Right ventricle myocardium superior (tissue), 1 donor: ENCODE data around the gene FHIP1A. TPM values are rescaled to one million over a fixed set of nuclear protein-coding genes. Genes with fewer than 3 reads are reported as not detected.
"Not testable (repeated sequence)": the region's sequence is repeated elsewhere in the genome, so short reads cannot be mapped to it uniquely, and the experiment has no call there.

Experiments
- ATAC-seq: fragments of 200-7000 bp; cut with Tn5 transposase; one replicate; pipeline ENCODE4 v1.9.1; 2020; ENCODE audit warnings: mild to moderate bottlenecking; ENCODE audit not compliant: poor library complexity
- DNase-seq: peaks from one replicate; pipeline ENCODE4 v3.0.0-alpha.2; 2020
- intact Hi-C: fragments of 100-400 bp; cut with DNase I; formaldehyde crosslinking; loops from one replicate; pipeline ENCODE4 v1.11.2; 2022
- long read RNA-seq: library from polyadenylated mRNA; unstranded; transcript quantifications from one replicate; pipeline ENCODE4 v2.0.0, GENCODE V29; 2021
- total RNA-seq: library from RNA; stranded (reverse); fragmentation: NEBNext Ultra II Directional; extraction: Animal tissue kit (Norgen Biotek cat#: 25700); gene quantifications from one replicate; pipeline ENCODE4 v1.2.1, GENCODE V29; 2021
- donor health status: DM: no; HTN: yes; CAD: no; lungs with severe emphysema.

FHIP1A gene
- total RNA-seq, result 16.8 TPM
- long read RNA-seq, full-length matches to known transcripts, result 1 of 4 reads
- long read RNA-seq, partial matches to known transcripts, result 3 of 4 reads
- long read RNA-seq, other reads (novel, unspliced or antisense), result 0 of 4 reads

DNA sequence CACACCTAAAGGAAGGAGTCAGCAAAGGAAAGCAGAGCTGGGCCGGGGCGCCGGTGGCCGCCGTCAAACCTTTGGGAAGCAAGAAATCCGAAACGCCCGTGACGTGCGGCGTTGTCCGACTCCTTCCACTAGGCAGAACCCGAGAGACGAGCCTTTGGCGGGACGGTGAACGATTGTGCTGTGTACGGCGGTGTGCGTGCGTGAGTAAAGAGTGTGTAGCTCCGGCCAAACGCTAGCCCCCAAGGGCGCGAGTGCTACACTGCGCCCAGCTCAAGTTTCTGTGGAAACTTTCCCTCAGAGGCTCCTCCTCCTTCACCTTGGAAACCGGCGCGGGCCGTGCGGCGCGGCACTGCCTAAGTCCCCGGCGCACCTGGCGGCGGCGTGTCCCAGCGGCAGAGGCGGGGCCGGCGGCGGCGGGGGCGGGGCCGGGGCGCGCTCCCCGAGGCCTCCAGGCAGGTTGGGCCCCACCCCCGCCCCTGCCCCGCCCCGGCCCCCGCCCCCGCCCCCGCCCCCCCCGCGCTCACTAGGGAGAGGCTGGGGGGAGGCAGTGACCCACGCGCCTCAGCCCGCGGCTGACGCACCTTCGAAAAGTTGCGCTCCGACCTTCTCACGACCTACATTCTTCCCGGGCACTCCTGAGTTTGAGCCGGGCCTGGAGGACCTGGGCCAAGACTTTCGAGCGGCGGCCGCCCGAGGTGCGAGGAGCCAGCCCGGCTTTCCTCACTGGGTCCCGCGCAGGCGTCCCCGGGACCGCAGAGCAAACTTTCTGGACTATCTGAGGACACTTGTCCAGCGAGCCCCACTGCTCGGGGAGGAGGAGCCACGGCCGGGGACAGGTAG lies at the start of gene FHIP1A:
Gene FHIP1A (plus strand): TSS at position 547 of the 840 bp plus-strand sequence. CDS start 157,084 bp downstream, outside the sequence.
- intact Hi-C loops, result no loop called here
- ATAC-seq, result peak; percentile 89

DNA sequence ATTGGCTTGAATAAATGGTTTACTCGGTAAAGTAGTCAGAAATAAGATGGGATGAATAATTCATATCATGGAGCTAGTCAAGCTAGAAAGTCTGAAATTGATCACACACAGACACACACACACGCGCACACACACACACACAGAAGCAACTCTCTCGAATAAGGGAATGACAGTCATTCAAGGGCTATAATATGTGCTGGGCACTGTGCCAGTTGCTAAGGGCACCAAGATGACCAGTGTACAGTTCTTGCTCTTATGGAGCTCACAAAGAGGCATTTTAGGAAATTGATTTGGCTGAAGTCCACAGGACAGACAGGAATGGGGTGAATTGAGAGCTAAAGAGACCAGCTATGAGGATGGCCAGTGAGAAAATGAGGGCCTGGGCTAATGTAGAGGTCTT lies 49.4 kb upstream of the FHIP1A start:
- DNase-seq (no peak), ATAC-seq (no peak)
- intact Hi-C loops, result no loop called here

More for the DNA sequence above, at the start of gene FHIP1A:
- peak; percentile 76 for DNase-seq

DNA sequence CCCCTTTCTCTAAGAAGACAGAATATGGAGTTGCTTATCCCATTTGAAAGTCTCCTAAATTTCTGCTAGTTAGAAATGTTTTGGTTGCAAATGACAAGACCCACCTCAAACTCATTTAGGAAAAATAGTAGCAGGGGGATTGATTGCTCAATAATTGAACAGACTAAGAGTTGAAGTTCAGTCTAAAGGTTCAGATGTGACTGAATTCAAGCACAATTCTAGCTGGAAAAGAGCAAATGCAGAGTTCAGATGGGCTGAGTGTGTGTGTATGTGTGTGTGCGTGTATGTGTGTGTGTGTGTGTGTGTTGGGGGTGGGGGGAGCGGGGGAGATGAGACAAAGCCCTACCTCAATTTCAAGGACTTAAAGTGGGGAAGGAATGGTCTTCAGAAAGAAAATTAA lies 47.9 kb upstream of the FHIP1A start:
- ATAC-seq, result no peak
- no peak for DNase-seq
- intact Hi-C loops, result loop anchor here (5.0 kb wide), 2 partner anchors 84 to 249 kb away; partner anchors contain the start of gene PRSS48

DNA sequence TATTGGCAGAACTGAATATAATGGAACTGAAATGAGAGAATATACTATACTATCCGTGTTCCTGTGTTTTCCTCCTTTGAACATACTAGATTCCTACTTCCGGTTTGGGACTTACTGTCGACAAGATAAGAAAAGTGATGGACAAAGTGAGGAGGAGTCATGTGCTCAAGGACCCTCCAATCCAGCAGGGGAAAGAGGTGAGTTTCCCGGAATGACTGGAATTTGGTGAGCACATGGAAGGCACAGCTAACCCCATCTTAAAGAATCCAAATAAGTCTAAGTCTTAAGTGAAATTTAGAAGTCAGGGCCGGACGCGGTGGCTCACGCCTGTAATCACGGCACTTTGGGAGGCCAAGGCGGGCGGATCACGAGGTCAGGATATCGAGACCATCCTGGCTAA lies 47.0 kb upstream of the FHIP1A start:
- DNase-seq (no peak), ATAC-seq (no peak)
- intact Hi-C loops, result loop anchor here (5.0 kb wide), 2 partner anchors 85 to 250 kb away; partner anchors contain the start of gene PRSS48

DNA sequence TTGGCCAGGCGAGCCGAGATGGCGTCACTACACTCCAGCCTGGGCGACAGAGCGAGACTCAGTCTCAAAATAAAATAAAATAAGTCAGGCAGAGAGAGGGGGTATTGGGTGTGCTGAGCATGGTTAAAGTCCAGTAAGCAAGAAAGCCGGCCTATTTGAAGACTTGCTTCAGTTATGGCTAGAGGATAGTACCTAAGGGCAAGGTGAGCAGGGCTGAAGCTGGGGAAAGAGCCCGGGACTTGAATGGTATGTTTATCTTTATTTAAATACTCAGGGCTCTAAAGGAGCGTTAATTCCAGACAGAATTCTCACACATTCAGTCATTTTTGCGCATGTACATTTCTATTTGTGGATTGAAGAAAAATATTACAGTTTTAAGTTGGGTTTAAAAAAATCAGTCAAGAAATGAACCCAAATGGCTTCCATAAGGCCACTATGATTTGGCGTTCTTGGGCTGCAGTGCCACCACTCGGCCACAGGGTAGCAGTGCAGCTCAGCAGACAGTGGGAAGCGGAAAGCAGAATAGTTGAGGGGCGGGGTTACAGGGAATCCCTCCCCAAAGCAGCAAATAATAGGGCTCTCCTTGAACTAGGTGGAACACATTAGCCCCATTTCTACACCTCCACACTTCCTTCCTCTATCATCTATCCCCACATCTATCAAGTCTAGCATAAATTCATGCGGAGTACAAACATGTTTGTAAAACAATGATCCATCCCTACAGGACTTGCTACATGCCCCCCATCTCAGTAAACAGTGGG lies 46.4 kb upstream of the FHIP1A start:
- peak; percentile 99 for ATAC-seq
- intact Hi-C loops, result loop anchor here (5.0 kb wide), 2 partner anchors 85 to 250 kb away; partner anchors contain the start of gene PRSS48
- peak; percentile 82 for DNase-seq

DNA sequence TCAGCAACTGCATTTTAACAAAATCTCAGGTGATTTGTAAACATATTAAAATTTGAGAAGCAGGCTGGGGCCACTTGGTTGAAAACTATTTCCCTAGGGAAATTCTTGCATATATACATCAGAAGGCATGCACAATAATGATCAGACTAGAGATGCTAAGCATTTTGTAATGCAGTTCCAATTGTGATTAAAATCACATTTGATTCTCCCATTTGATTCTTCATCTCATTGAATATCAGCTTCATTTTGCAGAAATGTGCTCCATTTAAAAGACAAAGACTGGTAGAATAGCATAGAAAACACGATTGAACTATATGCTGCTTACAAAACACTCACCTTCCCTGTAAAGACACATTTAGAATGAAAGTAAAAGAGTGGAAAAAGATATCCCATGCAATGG lies 32.4 kb upstream of the FHIP1A start:
- DNase-seq (no peak), ATAC-seq (no peak)
- intact Hi-C loops, result no loop called here

DNA sequence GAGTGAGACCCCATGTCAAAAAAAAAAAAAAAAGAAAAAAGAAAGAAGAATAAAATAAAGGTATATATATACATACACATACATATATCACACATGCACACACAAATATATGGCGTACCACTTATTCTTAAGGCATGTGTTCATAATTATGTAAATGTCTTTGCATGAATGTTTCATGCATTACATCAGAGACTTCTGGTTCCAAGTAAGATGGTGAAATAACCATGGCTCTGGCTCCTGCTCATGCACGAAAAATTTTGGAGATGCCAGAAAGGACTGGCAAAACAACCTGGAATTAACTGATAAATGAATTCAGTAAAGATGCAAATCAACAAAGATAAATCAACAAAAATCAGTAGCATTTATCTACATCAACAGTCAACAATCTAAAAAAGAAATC lies 19.7 kb upstream of the FHIP1A start:
- DNase-seq, result no peak
- no peak for ATAC-seq
- intact Hi-C loops, result no loop called here

DNA sequence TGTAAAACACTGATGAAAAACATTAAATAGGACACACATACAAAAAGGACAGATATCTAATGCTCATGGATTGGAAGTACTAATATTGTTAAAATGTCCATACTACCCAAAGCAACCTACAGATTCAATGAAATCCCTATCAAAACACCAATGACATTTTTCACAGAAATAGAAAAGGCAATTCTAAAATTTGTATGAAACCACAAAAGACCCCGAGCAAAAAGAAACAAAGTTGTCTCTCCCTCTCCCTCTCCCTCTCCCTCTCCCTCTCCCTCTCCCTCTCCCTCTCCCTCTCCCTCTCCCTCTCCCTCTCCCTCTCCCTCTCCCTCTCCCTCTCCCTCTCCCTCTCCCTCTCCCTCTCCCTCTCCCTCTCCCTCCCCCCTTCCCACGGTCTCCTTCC lies 19.2 kb upstream of the FHIP1A start:
- DNase-seq, ATAC-seq, intact Hi-C loops: not testable (repeated sequence)

DNA sequence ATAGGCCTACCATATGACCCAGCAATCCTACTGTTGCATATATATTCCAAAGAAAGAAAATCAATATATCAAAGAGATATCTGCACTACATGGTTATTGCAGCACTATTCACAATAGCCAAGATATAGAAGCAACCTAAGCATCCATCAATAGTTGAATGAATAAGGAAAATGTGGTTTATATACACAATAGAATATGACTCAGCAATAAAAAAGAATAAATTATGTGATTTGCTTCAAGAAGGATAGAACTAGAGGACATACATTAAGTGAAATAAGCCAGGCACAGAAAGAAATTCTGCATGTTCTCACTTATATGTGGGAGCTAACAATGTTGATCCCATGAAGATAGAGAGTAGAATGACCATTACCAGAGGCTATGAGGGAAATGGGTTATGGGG lies 13.1 kb upstream of the FHIP1A start:
- ATAC-seq, result no peak
- DNase-seq, result no peak
- intact Hi-C loops, result no loop called here

DNA sequence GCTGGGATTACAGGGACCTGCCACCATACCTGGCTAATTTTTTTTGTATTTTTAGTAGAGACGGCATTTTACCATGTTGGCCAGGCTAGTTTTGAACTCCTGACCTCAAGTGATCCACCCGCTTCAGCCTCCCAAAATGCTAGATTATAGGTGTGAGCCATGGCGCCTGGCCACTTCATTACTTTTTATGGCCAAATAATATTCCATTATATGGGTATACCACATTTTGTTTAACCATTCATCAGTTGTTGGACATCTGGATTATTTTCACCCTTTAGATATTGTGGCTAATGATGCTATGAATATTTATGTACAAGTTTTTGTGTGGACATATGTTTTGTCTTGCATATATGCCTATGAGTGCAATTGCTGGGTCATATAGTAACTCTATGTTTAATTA lies 8.6 kb upstream of the FHIP1A start:
- ATAC-seq (no peak), DNase-seq (no peak)
- intact Hi-C loops, result no loop called here

DNA sequence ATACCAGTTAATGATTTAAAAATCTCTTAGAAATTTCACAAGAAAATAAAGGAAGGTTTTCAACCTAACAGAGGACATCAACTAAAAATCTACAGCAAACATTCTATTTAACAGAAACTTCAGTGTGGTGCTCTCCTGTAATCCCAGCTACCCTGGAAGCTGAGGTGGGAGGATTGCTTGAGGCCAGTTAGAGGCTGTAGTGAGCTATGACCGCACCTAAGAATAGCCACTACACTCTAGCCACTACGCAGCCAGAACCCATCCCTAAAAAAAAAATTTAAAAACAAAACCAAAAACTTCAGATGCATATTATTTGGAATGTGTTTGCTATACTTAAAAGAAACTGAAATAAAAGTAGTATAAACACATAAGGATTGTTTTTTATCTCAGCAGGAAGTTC lies 7.2 kb upstream of the FHIP1A start:
- no peak for DNase-seq
- ATAC-seq, result no peak
- intact Hi-C loops, result no loop called here

DNA sequence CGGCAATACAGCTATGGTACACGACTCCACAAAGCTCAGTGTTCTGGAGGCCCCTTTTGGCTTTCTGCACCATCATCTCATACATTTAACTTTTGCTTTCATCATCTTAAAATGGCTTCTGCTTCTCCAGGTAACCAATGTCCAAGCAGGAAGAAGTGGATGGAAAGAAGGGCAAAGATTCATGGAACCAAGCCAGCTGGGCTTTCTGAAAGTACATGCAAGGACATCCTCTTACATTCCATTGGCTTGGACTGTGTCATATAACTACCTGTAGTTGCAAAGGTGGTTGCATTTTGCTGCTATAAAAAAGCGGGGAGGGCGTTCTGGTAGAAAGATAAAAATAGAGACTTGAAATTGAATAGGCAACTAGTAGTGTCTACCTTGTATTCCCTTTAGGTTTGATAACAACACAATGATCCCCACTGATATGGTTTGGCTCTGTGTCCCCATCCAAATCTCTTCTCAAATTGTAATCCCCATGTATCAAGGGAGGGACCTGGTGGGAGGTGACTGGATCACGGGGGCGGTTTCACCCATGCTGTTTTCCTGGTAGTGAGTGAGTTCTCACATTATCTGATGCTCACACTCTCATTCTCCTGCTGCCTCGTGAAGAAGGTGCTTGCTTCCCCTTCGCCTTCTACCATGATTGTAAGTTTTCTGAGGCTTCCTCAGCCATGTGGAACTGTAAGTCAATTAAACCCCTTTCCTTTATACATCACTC lies 6.7 kb upstream of the FHIP1A start:
- ATAC-seq, result no peak
- no peak for DNase-seq
- intact Hi-C loops, result no loop called here

DNA sequence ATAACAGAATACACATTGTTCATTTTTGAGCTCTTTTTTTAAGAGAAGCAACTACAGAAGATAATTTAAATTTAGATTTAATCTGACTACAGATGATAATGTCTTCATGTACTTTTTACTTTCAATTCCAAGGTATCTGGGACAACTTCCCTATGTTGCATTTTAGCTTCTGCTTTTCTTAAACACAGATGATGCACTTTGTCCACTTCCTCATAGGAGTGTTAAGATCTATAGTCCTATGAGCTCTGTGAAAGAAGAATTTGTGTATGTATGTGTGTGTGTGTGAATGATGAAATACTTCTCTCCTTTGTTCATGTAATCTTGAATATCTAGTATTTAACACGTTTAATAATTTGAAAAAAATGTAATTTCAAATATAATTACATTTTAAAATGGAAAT lies 5.3 kb upstream of the FHIP1A start:
- DNase-seq, result no peak
- intact Hi-C loops, result no loop called here
- no peak for ATAC-seq

DNA sequence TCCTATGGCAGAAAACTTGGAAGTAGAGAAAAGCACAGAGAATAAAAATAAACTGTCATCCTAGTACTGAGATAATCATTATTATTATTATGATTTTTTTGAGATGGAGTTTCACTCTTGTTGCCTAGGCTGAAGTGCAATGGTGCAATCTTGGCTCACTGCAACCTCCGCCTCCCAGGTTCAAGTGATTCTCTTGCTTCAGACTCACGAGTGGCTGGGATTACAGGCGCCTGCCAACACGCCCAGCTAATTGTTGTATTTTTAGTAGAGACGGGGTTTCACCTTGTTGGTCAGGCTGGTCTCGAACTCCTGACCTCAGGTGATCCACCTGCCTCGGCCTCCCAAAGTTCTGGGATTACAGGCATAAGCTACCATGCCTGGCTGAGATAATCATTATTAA lies 4.2 kb upstream of the FHIP1A start:
- DNase-seq, ATAC-seq, intact Hi-C loops: not testable (repeated sequence)

DNA sequence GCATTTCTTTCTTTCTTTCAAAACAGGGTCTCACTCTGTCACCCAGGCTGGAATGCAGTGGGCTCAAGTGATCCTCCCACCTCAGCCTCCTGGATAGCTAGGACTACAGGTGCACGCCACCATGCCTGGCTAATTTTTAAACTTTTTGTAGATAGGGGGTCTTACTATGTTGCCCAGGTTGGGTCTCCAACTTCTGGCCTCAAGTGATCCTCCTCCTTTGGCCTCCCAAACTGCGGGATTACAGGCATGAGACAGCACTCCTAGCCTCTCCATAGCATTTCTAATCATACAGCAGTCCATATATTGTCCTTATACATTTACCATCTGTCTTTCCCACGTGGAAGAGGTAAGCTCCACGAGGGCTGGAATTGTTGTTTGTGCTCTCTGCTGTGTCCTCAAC lies 2.0 kb upstream of the FHIP1A start:
- ATAC-seq (no peak), DNase-seq (no peak)
- intact Hi-C loops, result no loop called here

DNA sequence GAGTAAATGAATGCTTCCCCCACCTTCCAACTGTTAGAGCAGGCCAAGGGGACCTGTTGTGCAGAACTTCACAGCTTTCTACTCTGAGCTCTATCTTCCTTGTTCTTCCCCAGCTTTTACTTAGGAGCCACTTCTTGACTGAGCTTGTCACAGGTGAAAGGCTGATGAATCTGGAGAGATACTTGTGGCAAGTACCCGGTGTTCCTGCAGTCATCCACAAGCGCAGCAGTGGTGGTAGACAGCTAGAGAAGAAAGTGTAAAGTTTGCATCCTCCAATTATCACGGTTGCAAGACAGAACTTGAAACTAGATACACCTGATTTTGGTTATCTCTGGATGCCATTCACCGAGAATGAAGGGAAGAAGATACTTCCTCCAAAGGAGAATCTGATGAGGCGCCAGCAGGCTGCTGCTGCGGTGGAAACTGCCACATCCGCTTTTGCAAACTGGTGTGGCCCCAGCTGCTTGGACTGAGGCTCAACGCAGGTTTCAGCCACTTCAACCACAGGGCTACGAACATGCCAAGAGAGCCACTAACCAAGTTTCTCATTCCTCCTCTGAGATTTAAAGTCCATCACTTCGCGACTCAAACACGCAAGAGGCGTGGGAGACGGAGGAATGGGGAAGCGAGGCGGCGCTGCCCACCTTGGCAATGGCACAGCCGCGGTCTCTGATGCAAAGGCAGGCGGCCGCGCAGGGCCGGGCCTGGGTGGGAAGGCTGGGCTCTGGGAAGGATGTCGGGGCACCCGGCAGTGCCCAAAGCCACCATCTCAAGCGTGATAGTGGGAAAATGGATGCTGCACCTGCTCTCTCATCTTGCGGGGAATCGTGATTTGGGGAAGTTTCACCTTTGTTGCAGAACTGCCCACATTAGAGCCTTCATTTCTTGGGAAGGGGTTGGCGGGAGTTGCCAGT lies 1.3 kb upstream of the FHIP1A start:
- ATAC-seq (no peak), DNase-seq (peak; percentile 46)
- intact Hi-C loops, result no loop called here

DNA sequence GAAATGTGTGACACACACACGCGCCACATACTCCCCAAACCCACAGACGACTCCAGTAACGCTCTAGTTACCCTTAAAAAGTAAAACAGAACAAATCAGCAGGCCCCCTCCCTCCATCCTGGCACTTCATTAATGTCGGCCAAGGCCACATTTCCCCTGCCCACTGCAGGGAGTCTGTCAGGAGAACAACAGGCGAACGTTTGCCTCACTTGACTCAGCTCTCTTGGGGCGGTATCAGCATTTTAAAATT lies 671 bp upstream of the FHIP1A start:
- DNase-seq (no peak), ATAC-seq (no peak)
- intact Hi-C loops, result no loop called here
